H9 (cell line): ENCODE results near the gene OR10H2. TPM values are rescaled to one million over a fixed set of nuclear protein-coding genes. Genes with fewer than 3 reads are reported as not detected.

Experiments used
- DNase-seq: peaks from one replicate; pipeline ENCODE4 v3.0.0-alpha.2; 2017
- H2AFZ ChIP-seq: one replicate; pipeline ENCODE4 v1.6.1; 2013; ENCODE audit warnings: mild to moderate bottlenecking, low read length, control low read depth, moderate library complexity
- H2AK5ac ChIP-seq: 2 replicates; pipeline ENCODE4 v1.6.1; 2013; ENCODE audit warnings: low read length, control low read depth, mixed read lengths; ENCODE audit not compliant: insufficient read length
- H2BK120ac ChIP-seq: one replicate; pipeline ENCODE4 v1.6.1; 2013; ENCODE audit warnings: low read depth, mild to moderate bottlenecking, low read length, control low read depth, inconsistent platforms; ENCODE audit not compliant: poor library complexity, severe bottlenecking
- H2BK12ac ChIP-seq: 2 replicates; pipeline ENCODE4 v1.6.1; 2013; ENCODE audit warnings: low read length, control low read depth, mixed read lengths, low read depth; ENCODE audit not compliant: insufficient read length
- H2BK15ac ChIP-seq: 2 replicates; pipeline ENCODE4 v1.6.1; 2013; ENCODE audit warnings: low read depth, low read length, control low read depth
- H2BK20ac ChIP-seq: one replicate; pipeline ENCODE4 v1.6.1; 2013; ENCODE audit warnings: low read depth, mild to moderate bottlenecking, low read length, control low read depth, inconsistent platforms; ENCODE audit not compliant: poor library complexity, severe bottlenecking
- H2BK5ac ChIP-seq: 2 replicates; pipeline ENCODE4 v1.6.1; 2013; ENCODE audit warnings: low read length, control low read depth, mixed read lengths; ENCODE audit not compliant: insufficient read length
- H3K14ac ChIP-seq: 2 replicates; pipeline ENCODE4 v1.6.1; 2013; ENCODE audit warnings: low read length, control low read depth; ENCODE audit not compliant: insufficient read depth
- H3K18ac ChIP-seq: 2 replicates; pipeline ENCODE4 v1.6.1; 2013; ENCODE audit warnings: low read depth, mild to moderate bottlenecking, mixed read lengths, low read length, control low read depth; ENCODE audit not compliant: insufficient read length
- H3K23ac ChIP-seq: 2 replicates; pipeline ENCODE4 v1.6.1; 2013; ENCODE audit warnings: low read length, control low read depth, mixed read lengths, low read depth; ENCODE audit not compliant: insufficient read length
- H3K23me2 ChIP-seq: 2 replicates; pipeline ENCODE4 v1.6.1; 2013; ENCODE audit warnings: low read depth, mild to moderate bottlenecking, mixed read lengths, low read length, control low read depth; ENCODE audit not compliant: insufficient read length, poor library complexity, severe bottlenecking
- H3K27ac ChIP-seq: 2 replicates; pipeline ENCODE4 v1.5.1; 2013; ENCODE audit warnings: low read length, control low read depth, mixed read lengths, low read depth; ENCODE audit not compliant: insufficient read length
- H3K27me3 ChIP-seq: 2 replicates; pipeline ENCODE4 v1.6.1; 2013; ENCODE audit warnings: low read length, control low read depth, inconsistent platforms; ENCODE audit not compliant: insufficient read depth
- H3K4ac ChIP-seq: 2 replicates; pipeline ENCODE4 v1.6.1; 2013; ENCODE audit warnings: low read depth, mild to moderate bottlenecking, control low read depth, inconsistent platforms, low read length, moderate library complexity
- H3K4me1 ChIP-seq: 2 replicates; pipeline ENCODE4 v1.6.1; 2013; ENCODE audit warnings: low read length, control low read depth, inconsistent platforms; ENCODE audit not compliant: insufficient read depth
- H3K4me2 ChIP-seq: 2 replicates; pipeline ENCODE4 v1.6.1; 2013; ENCODE audit warnings: low read length, control low read depth, mixed read lengths; ENCODE audit not compliant: insufficient read length, insufficient read depth
- H3K56ac ChIP-seq: 2 replicates; pipeline ENCODE4 v1.6.1; 2013; ENCODE audit warnings: low read depth, mild to moderate bottlenecking, mixed read lengths, low read length, control low read depth; ENCODE audit not compliant: insufficient read length
- H3K79me1 ChIP-seq: 2 replicates; pipeline ENCODE4 v1.6.1; 2013; ENCODE audit warnings: low read depth, mild to moderate bottlenecking, moderate library complexity, low read length, control low read depth, inconsistent platforms; ENCODE audit not compliant: insufficient read depth, poor library complexity, severe bottlenecking
- H3K79me2 ChIP-seq: 2 replicates; pipeline ENCODE4 v1.6.1; 2013; ENCODE audit warnings: low read length, control low read depth, inconsistent platforms; ENCODE audit not compliant: insufficient read depth
- H3K9ac ChIP-seq: 2 replicates; pipeline ENCODE4 v1.6.1; 2013; ENCODE audit warnings: low read length, control low read depth, mixed read lengths; ENCODE audit not compliant: insufficient read length; ENCODE audit errors: extremely low read depth
- H3K9me3 ChIP-seq: one replicate; pipeline ENCODE4 v1.6.1; 2013; ENCODE audit warnings: low read depth, low read length, inconsistent platforms; ENCODE audit not compliant: control insufficient read depth
- H3T11ph ChIP-seq: one replicate; pipeline ENCODE4 v1.6.1; 2013; ENCODE audit warnings: mild to moderate bottlenecking, low read length, control low read depth, inconsistent platforms
- H4K20me1 ChIP-seq: one replicate; pipeline ENCODE4 v1.6.1; 2013; ENCODE audit not compliant: control insufficient read depth, insufficient read length, insufficient read depth
- H4K5ac ChIP-seq: 2 replicates; pipeline ENCODE4 v1.6.1; 2013; ENCODE audit warnings: low read depth, mild to moderate bottlenecking, mixed read lengths, low read length, control low read depth; ENCODE audit not compliant: insufficient read length
- H4K8ac ChIP-seq: replicated peaks from 2 replicates; pipeline ENCODE4 v1.6.1; 2013; ENCODE audit warnings: low read length, control low read depth, mixed read lengths, low read depth; ENCODE audit not compliant: insufficient read length
- H4K91ac ChIP-seq: 2 replicates; pipeline ENCODE4 v1.6.1; 2013; ENCODE audit warnings: low read depth, mild to moderate bottlenecking, moderate library complexity, mixed read lengths, low read length, control low read depth; ENCODE audit not compliant: insufficient read length
- H3K27ac Mint-ChIP-seq, 3 experiments: 2 replicates in 2 of 3; 3 replicates in 1 of 3; pipeline ENCODE4 v1.8.0; 2020 to 2021; ENCODE audit warnings: mixed read lengths in 3 of 3, mild to moderate bottlenecking in 1 of 3, moderate library complexity in 1 of 3
- H3K27me3 Mint-ChIP-seq: 2 replicates; pipeline ENCODE4 v1.8.0; 2021; ENCODE audit warnings: low read depth, mild to moderate bottlenecking, moderate library complexity, mixed read lengths
- H3K36me3 Mint-ChIP-seq, 3 experiments: 2 replicates in 2 of 3; 3 replicates in 1 of 3; pipeline ENCODE4 v1.8.0; 2020 to 2021; ENCODE audit warnings: low read depth in 3 of 3, mixed read lengths in 3 of 3; ENCODE audit not compliant: insufficient read depth in 1 of 3
- H3K4me1 Mint-ChIP-seq, 2 experiments: 2 replicates each; pipeline ENCODE4 v1.8.0; 2020; ENCODE audit warnings: mixed read lengths in 2 of 2
- H3K4me3 Mint-ChIP-seq, 2 experiments: 2 replicates in 1 of 2; 3 replicates in 1 of 2; pipeline ENCODE4 v1.8.0; 2020 to 2021; ENCODE audit warnings: mild to moderate bottlenecking in 2 of 2, mixed read lengths in 2 of 2, moderate library complexity in 1 of 2
- H3K9me3 Mint-ChIP-seq, 2 experiments: 2 replicates in 1 of 2; 3 replicates in 1 of 2; pipeline ENCODE4 v1.8.0; 2020; ENCODE audit warnings: mild to moderate bottlenecking in 2 of 2, mixed read lengths in 2 of 2, moderate library complexity in 1 of 2
- WGBS: extraction: QIAGEN DNeasy Blood & Tissue Kit; methylation state at CpG from one replicate; pipeline ENCODE4 v1.1.7; 2013; ENCODE audit warnings: missing lambda C conversion rate, low lambda C conversion rate, mixed read lengths; ENCODE audit not compliant: insufficient read length; ENCODE audit errors: extremely low coverage; 5-methylcytosine and 5-hydroxymethylcytosine counted together
- total RNA-seq: library from RNA; stranded (reverse); gene quantifications from 2 replicates; pipeline ENCODE4 v1.2.1, GENCODE V29; 2021
- TF ChIP-seq, protein P1 (sequence below): fragments of 200-600 bp; sonication (generic); conservative IDR thresholded peaks from 3 replicates; pipeline ENCODE4 v1.8.0; 2021; ENCODE audit warnings: antibody characterized with exemption, mild to moderate bottlenecking

The OR10H2 gene
- total RNA-seq, 1 experiment from 2014 or later = not detected

- H4K20me1 ChIP-seq = no peaks in the 10 kb centered on the region
- Mint-ChIP-seq H3K9me3 (peaks cover 74 to 83% of the 10 kb centered on the region in 2 experiments), H3K27ac (no peak overlapping the region), H3K4me1 (no peaks in the 10 kb centered on the region), H3K4me3 (no peak overlapping the region), H3K36me3 (peaks cover 5 to 26% (median 9%) of the 10 kb centered on the region in 3 experiments; a peak in 5 of 7 replicates), H3K27me3 (no peaks in the 10 kb centered on the region; the same call in none of the 2 replicates)
- H3K4me2 ChIP-seq = no peak overlapping the region
- no peak overlapping the region for H3K4ac ChIP-seq
- H3T11ph ChIP-seq = no peak overlapping the region
- no peak overlapping the region for H3K27ac ChIP-seq
- no peak overlapping the region for H2AK5ac ChIP-seq
- TF ChIP-seq, protein P1, sequence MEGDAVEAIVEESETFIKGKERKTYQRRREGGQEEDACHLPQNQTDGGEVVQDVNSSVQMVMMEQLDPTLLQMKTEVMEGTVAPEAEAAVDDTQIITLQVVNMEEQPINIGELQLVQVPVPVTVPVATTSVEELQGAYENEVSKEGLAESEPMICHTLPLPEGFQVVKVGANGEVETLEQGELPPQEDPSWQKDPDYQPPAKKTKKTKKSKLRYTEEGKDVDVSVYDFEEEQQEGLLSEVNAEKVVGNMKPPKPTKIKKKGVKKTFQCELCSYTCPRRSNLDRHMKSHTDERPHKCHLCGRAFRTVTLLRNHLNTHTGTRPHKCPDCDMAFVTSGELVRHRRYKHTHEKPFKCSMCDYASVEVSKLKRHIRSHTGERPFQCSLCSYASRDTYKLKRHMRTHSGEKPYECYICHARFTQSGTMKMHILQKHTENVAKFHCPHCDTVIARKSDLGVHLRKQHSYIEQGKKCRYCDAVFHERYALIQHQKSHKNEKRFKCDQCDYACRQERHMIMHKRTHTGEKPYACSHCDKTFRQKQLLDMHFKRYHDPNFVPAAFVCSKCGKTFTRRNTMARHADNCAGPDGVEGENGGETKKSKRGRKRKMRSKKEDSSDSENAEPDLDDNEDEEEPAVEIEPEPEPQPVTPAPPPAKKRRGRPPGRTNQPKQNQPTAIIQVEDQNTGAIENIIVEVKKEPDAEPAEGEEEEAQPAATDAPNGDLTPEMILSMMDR = no peak
- H4K8ac ChIP-seq = no peak overlapping the region
- H2AFZ ChIP-seq = no peak overlapping the region
- no peak overlapping the region for H4K91ac ChIP-seq
- H3K18ac ChIP-seq = no peak overlapping the region
- H3K14ac ChIP-seq = no peak overlapping the region
- H2BK120ac ChIP-seq = no peak overlapping the region
- no peaks in the 10 kb centered on the region for H3K27me3 ChIP-seq
- no peak overlapping the region for H2BK15ac ChIP-seq
- H3K4me1 ChIP-seq = no peaks in the 10 kb centered on the region
- H3K9me3 ChIP-seq = peaks cover 68% of the 10 kb centered on the region
- no CpG with 5 or more reads among the region's 1 CpG for WGBS
- H2BK20ac ChIP-seq = no peak overlapping the region
- H3K23me2 ChIP-seq = no peaks in the 10 kb centered on the region
- no peak overlapping the region for H3K56ac ChIP-seq
- DNase-seq = no peak
- no peaks in the 10 kb centered on the region for H3K79me1 ChIP-seq
- H2BK5ac ChIP-seq = no peak overlapping the region
- H3K79me2 ChIP-seq = no peaks in the 10 kb centered on the region
- H3K23ac ChIP-seq = no peak overlapping the region
- no peak overlapping the region for H4K5ac ChIP-seq
- H3K9ac ChIP-seq = no peak overlapping the region
- no peak overlapping the region for H2BK12ac ChIP-seq
These were observed 13.0 kb downstream of the OR10H2 start for GRCh38 chr19:15740785-15741184.
